AG08395 (cell line): ENCODE measurements around the gene RNU7-1.
A peak's percentile ranks its signal among the peaks of the same experiment; 100 is the strongest.

ENCODE experiments used
- DNase-seq: peaks from one replicate; pipeline ENCODE4 v3.0.0; 2012; ENCODE audit warnings: mixed read lengths, low spot score

The RNU7-1 gene

DNA sequence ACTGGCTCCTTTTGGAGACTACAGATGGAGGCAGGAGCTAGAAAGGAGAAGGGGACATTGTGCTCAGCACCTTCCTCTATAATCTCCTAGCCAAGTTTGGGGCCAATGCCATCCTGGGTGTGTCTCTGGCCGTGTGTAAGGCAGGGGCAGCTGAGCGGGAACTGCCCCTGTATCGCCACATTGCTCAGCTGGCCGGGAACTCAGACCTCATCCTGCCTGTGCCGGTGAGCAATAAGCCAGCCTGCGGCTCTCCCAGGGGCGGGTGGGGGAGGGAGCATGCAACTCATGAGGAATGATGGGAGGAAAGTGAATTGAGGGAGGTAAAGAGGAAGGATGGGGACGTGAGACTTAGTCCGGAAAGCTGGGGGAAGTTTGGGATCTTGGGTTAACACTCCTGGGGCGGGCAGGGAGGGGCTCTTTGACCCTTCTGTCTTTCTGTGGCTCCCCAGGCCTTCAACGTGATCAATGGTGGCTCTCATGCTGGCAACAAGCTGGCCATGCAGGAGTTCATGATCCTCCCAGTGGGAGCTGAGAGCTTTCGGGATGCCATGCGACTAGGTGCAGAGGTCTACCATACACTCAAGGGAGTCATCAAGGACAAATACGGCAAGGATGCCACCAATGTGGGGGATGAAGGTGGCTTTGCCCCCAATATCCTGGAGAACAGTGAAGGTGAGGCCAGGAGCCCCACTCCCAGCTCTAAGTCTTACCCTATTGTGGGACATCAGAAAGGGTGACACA is 26.0 kb upstream of the RNU7-1 start:
- DNase-seq, result no peak

DNA sequence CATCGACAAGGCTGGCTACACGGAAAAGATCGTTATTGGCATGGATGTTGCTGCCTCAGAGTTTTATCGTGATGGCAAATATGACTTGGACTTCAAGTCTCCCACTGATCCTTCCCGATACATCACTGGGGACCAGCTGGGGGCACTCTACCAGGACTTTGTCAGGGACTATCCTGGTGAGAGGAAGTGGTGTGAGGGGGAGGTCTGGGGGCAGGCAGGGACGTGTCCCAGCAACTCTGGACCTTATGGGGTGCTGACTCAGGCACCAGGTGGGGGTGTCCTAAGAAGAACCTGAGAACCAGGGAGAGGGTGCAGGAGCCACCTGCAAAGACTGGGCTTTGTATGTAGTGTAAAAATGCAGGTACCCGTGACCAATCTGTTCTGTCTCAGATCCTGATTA is 24.0 kb upstream of the RNU7-1 start:
- DNase-seq, result no peak

DNA sequence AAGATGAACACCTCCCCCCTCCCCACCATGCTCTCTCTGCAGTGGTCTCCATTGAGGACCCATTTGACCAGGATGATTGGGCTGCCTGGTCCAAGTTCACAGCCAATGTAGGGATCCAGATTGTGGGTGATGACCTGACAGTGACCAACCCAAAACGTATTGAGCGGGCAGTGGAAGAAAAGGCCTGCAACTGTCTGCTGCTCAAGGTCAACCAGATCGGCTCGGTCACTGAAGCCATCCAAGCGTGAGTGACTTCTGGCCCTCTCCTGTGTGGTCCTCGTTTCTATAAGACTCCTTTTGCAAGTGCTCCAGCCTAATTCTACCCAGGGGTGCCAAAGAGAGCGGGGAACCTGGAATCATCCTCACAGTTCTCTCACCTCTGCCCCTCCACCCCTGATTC is 22.1 kb upstream of the RNU7-1 start:
- DNase-seq, result no peak

DNA sequence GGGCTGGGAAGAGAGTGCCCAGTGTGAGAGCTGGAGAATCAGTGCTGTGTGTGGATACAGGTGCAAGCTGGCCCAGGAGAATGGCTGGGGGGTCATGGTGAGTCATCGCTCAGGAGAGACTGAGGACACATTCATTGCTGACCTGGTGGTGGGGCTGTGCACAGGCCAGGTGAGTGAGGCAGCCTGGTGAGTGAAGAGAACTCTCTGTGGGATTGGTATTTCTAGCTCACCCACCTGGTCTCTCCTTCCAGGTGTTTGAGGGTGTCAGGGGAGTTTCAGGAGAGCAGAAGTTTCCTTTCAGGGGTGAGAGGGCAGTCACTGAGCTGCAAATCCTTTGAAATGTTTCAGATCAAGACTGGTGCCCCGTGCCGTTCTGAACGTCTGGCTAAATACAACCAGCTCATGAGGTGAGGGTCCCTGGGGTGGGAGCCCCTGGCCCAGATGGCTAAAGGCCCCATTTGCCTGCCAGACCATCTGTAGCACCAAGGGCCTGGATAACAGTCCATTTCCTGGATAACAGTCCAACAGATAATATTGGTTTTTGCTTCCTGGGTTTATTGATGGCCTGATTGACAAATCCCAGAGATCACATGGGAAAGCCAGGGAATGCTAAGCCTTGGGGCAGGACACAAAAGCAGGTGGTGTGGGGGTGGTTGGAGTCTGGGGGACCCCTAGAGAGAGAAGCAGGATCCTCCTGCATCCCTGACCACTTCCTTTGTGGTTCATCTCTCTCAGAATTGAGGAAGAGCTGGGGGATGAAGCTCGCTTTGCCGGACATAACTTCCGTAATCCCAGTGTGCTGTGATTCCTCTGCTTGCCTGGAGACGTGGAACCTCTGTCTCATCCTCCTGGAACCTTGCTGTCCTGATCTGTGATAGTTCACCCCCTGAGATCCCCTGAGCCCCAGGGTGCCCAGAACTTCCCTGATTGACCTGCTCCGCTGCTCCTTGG is 21.3 kb upstream of the RNU7-1 start:
- no peak for DNase-seq

DNA sequence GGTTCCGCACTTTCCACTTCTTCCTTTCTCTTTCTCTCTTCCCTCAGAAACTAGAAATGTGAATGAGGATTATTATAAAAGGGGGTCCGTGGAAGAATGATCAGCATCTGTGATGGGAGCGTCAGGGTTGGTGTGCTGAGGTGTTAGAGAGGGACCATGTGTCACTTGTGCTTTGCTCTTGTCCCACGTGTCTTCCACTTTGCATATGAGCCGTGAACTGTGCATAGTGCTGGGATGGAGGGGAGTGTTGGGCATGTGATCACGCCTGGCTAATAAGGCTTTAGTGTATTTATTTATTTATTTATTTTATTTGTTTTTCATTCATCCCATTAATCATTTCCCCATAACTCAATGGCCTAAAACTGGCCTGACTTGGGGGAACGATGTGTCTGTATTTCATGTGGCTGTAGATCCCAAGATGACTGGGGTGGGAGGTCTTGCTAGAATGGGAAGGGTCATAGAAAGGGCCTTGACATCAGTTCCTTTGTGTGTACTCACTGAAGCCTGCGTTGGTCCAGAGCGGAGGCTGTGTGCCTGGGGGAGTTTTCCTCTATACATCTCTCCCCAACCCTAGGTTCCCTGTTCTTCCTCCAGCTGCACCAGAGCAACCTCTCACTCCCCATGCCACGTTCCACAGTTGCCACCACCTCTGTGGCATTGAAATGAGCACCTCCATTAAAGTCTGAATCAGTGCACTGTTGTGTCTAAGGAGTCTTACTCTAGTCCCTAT is 20.4 kb upstream of the RNU7-1 start:
- no peak for DNase-seq

DNA sequence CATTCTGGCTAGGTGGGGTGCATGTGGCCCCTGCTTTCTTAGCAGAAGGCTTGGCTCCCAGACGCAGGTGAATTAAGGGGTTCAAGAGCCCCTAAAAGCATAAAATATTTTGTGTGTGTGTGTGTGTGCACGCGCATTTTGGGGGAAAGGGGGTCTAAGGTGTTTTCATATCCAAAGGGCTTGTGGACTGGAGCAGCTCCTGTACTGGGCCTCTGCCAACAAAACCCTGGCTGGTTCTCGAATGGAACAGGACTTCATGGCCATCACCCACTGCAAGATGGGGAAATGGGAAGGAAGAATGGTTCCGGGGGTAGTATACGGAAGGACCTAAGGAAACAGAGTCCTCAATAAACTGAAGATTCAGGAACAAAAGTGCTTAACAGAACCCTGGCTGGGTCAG is 19.8 kb upstream of the RNU7-1 start:
- DNase-seq, result no peak

DNA sequence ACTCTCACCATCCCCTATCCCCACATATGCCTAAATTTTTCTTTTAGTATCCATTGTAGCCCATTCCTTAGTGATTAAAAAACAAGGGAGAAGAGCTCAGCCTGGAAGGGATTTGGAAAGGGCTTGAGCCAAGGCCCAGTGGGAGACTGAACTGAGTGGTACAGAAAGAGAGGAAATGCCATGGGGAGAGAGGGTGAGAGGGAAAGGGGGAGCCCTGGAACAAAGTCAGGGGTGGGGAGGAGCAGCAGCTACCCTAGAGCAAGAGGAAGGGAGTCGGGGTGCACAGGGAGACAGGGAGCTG is 18.4 kb upstream of the RNU7-1 start:
- no peak for DNase-seq

DNA sequence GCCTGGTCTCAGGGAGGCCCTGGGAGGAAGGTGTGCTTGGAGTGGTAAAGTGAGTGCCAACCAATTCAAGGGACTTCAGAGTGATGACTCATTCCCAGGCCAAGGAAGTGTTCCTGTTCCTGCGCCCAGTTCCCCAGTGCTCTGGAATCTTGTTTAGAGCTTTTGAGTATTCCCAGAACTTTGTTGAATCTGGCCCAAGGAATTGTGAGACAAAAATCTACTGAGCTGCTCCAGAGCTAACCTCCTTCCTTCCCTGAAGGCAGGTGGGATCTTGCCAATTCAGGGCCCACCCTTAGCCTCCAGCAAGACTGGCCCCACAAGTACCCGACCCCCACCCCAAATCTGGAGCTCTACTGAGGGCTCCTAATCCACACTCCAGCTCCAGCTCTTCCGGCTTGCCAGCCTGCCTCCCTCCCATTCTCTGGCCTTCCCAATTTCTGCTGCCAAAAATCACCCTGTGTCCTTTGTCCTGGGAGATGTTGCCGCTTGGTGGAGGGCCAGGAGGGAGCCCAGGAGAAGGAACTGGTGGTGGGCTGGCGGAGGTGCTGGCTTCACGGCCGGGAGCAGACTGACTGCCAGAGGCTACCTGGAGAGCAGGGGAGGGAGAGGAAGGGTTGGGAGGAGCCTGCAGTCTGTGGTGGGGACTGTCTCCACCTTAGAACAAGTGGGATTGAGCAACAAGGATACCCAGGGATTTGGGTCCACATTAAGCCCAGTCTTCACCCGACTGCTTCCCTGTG is 17.9 kb upstream of the RNU7-1 start:
- peak; percentile 88 for DNase-seq

DNA sequence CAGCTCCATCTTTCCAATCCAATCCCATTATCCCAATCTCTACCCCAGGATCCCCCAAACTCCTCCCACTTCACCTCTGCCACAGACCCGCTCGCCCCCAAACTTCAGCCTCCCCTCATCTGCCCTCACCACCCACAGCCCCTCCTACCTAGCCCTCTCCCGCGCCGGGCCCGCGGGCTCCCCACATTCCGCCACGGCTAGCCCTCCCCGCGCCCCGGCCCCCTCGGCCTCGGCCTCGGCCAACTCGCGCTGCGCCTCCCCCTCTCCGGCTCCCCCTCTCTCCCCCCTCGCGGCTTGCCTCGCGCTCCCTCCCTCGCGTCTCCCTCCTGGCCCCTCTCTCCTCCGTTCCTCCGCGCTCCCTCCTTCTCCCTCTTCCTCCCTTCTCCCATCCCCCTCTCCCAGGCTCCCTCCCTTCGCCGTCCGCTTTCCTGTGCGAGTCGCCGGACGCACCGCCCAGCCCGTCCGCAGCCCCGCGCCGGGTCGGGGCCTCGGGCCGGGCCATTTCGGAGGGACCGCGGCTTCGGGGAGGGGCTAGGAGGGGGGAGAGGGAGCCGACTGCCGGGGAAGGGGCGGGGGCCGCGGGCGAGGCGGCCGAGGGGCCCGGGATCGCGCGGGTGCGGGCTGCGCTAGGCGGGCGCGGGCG is 16.1 kb upstream of the RNU7-1 start, which contains the start of gene ATN1:
Gene ATN1 (plus strand): TSS at position 581 of the 643 bp plus-strand sequence. CDS start 6,043 bp downstream, outside the sequence.
- peak; percentile 71 for DNase-seq

DNA sequence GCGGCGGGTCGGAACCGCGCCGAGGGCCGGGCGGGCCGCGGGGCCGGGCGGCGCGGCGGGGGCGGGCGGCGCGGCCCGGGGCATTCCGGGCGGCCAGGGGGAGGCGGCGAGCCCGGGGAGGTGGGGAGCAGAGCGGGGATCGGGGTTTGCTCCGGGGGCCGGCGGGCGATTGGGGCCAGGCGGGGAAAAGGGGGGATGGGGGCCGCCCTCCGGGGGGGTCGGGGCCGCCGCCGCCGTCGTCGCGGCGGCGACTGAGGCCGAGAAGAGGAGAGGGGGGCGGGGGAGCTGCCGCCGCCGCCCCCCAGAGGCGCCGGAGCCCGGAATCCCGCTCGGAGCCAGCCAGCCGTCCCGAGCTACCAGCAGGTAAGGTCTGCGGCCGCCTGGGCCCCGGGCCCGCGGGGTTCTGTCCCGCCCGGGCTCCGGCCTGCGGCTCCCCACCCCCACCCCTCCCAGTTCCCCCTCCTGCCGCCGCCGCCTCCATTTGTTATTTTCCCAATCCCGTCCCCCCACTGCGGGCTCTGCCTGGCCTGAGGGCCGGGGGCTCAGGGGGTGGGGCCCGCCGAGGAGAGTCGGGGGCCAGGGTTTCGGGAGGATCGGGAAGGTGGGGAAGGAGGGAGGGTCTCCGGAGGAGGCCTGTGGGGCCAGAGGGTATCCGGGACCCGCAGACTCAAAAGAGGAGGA is 15.5 kb upstream of the RNU7-1 start:
- no peak for DNase-seq

DNA sequence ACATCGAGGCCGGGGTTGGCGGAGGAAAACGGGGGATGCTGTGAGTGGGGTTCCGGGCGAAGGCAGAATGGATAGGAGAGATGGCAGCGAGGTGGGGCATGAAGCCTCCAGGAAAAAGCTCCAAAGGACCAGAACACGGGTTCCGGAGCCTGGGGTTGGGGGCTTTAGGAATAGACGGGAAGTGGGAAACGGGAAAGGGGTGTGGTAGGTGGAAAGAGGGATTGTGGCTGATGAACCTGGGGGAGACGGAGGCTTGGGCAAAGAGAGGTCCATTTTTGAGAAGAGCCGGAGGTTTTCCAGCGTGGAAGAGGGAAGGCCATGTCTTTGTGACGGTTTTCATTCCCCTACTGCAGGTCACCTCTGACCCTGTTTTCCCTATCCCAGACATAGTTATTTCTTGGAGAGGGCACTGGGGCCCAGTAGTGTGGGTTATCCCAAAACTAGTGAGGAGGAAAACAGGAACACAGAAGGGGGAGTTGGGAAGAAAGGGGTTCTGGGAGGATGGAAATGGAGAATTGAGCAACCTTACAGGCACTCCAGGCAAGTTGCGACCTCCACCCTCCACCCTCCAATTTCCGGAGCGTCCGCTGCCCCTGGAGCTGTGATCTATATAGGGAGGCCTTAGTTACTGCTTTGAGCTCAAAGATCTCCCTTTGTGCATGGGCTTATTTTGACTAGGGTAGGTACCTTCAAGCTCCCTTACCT is 14.8 kb upstream of the RNU7-1 start:
- DNase-seq, result no peak

DNA sequence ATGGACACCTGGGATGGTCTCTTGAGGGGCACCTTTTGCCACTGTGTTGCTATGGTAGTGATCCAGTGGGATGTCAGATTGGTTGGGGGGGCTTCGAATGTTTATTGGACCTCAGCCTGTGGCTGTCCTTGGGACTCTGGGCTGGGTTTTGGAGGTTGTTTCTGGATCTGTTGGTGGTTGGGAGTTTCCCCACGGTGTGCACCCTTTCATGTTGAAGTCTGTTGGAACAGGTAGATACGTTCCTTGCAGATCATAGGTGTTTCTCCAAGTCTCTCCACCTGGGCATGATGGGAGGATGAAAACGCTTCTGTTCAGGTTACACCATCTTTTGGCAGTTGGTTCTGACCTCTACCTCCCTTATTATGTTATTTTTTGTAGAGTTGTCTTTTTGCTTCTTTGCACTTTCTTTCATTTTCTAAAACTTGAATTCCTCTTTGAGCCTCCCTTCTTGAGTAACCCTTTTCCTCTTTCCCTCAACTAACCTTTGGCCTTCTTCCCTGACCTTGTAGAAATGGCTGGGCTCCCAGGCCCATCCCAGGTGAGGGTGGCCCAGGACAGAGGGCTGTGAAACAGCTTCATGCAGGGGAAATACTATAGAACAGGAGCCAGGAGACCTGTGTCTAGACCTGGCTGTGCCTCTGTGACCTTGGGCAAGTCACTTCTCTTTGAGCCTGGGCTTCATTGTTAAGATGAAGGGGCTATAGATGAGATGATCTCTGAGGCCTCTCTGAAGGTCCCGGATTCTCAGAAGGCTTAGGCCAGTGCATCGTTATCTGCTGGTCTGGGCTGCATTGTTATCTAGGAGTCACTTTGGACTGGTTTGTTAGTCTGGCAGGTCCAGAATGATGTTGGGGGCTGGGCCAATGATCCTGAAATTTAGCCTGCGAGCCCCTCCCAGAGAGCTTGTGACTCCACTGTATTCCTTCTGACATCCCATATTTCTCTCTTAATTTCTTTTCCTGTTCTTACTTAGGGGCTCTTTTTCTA is 13.9 kb upstream of the RNU7-1 start:
- DNase-seq, result no peak

DNA sequence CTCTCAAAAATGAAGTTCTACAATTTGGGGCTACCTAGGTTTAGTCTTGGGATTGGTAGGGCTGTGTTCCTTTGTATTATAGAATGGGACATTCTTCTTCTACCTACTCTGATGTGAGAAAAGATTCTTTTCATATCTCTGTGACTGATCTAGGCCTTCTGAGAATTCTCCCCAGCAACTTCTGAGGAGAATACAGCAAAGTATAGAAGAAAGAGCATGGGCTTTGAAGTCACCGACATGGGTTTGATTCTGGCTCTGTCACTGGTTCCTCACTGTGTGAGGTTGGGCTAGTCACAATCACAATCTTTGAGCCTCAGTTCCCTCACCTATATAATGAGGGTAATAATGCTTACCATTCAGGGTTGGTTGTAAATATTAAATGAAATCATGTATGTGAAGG is 10.8 kb upstream of the RNU7-1 start:
- no peak for DNase-seq

DNA sequence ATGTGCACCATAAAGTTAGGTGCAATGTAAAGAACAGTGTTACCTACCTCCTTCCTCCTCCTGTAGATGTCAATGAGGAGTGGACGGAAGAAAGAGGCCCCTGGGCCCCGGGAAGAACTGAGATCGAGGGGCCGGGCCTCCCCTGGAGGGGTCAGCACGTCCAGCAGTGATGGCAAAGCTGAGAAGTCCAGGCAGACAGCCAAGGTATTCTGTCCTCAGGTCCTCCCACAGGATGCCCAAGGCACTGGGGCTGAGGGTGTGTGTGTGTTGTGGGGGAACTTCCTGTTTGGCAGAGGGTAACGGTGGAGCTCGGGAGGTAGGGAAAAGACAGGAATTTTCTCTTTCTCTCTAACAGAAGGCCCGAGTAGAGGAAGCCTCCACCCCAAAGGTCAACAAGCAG is 9.5 kb upstream of the RNU7-1 start:
- no peak for DNase-seq

DNA sequence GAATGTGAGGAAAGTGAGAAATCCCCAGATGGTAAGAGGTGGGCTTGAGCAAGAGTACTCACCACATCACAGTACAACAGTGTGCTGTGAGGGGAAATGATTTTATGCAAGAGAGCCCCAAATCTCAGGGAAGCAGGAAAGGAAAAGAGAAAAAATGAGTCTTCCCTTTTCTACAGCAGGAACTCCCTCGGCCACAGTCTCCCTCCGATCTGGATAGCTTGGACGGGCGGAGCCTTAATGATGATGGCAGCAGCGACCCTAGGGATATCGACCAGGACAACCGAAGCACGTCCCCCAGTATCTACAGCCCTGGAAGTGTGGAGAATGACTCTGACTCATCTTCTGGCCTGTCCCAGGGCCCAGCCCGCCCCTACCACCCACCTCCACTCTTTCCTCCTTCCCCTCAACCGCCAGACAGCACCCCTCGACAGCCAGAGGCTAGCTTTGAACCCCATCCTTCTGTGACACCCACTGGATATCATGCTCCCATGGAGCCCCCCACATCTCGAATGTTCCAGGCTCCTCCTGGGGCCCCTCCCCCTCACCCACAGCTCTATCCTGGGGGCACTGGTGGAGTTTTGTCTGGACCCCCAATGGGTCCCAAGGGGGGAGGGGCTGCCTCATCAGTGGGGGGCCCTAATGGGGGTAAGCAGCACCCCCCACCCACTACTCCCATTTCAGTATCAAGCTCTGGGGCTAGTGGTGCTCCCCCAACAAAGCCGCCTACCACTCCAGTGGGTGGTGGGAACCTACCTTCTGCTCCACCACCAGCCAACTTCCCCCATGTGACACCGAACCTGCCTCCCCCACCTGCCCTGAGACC is 8.0 kb upstream of the RNU7-1 start:
- DNase-seq, result no peak

DNA sequence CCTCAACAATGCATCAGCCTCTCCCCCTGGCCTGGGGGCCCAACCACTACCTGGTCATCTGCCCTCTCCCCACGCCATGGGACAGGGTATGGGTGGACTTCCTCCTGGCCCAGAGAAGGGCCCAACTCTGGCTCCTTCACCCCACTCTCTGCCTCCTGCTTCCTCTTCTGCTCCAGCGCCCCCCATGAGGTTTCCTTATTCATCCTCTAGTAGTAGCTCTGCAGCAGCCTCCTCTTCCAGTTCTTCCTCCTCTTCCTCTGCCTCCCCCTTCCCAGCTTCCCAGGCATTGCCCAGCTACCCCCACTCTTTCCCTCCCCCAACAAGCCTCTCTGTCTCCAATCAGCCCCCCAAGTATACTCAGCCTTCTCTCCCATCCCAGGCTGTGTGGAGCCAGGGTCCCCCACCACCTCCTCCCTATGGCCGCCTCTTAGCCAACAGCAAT is 7.4 kb upstream of the RNU7-1 start:
- no peak for DNase-seq

DNA sequence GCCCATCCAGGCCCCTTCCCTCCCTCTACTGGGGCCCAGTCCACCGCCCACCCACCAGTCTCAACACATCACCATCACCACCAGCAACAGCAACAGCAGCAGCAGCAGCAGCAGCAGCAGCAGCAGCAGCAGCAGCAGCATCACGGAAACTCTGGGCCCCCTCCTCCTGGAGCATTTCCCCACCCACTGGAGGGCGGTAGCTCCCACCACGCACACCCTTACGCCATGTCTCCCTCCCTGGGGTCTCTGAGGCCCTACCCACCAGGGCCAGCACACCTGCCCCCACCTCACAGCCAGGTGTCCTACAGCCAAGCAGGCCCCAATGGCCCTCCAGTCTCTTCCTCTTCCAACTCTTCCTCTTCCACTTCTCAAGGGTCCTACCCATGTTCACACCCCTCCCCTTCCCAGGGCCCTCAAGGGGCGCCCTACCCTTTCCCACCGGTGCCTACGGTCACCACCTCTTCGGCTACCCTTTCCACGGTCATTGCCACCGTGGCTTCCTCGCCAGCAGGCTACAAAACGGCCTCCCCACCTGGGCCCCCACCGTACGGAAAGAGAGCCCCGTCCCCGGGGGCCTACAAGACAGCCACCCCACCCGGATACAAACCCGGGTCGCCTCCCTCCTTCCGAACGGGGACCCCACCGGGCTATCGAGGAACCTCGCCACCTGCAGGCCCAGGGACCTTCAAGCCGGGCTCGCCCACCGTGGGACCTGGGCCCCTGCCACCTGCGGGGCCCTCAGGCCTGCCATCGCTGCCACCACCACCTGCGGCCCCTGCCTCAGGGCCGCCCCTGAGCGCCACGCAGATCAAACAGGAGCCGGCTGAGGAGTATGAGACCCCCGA is 6.8 kb upstream of the RNU7-1 start:
- DNase-seq, result no peak
